DND-41 (cell line): Measurements from ENCODE around the gene CLASRP.

Source experiments
- CTCF ChIP-seq: IDR thresholded peaks from 2 replicates; pipeline ENCODE4 v1.5.1; 2012; ENCODE audit warnings: borderline replicate concordance, low read length, moderate library complexity, mild to moderate bottlenecking; ENCODE audit not compliant: poor library complexity, severe bottlenecking; ENCODE audit errors: extremely low read depth
- EZH2 ChIP-seq: IDR thresholded peaks from 3 replicates; pipeline ENCODE4 v1.6.1; 2012; ENCODE audit warnings: borderline replicate concordance, low read depth, mild to moderate bottlenecking, moderate library complexity, low read length, inconsistent platforms; ENCODE audit not compliant: severe bottlenecking

DNA sequence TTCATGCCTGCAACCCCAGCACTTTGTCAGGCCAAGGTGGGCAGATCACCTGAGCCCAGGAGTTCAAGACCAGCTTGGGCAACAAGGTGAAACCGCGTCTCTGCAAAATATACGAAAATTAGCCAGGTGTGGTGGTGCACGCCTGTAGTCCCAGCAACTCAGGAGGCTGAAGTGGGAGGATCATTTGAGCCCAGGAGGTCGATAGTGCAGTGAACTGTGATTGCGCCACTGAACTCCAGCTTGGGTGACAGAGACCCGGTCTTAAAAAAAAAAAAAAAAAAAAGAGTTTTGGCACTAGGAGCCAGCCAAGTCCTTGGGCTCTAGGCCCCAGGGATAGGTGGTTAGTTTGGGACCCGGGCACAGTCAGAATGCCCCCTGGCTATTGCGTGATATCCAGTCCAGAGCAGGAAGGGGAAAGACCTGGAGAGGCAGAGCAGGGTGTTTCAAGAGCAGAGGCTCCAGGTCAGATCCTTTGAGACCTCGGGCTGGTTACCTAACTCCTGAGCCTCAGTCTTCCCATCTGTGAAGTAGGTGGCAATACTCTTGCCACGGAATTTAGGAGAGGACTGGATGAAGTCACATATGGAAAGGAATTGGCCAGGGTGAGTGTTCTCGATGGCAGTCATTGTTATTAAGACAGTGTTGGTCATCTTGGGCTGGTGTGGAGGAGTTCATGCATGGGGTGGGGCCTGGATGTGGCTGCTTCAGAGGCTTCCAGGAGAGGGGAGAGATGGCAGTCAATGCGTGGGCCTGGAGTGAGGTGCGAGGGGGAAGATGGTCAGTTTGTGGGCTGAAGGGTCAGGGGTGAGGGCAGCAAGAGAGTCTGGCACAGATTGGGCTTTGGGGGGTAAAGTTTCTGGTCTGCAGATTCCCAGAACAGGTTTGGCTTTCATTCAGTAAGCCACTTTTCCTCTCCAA, 56.9 kb downstream of the CLASRP start:
- no peak for TF ChIP-seq CTCF
- no peak for TF ChIP-seq EZH2
